Measurements from ENCODE around the gene B3GALNT2.

DNA sequence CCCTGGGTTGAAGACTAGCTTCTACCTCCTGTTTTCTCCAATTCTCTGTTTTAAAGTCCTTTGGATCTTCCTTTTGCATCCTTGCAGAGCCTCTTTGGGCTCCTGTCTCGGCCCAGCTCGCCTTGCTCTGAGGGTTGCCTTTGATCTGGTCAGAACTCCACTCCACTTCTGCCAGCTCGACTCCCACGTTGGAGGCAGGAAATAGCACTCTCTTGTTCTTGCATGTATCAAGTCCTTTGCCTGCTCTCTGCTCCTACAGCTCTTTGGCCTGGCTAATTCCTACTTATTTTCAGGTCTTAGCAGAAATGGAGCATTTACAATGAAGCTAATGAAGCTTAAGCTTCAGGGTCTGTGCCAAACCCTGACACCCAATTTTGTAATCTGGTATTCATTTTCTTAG, 21.1 kb upstream of the B3GALNT2 start:
- no peak for TF ChIP-seq CTCF (conservative IDR thresholded peaks at IDR 0.05)
- no peak for TF ChIP-seq ZFX (IDR thresholded peaks at IDR 0.05)

Data from C4-2B (cell line).